Glutamatergic neuron (in vitro differentiated cells): ENCODE measurements around the gene FNDC11. TPM values are rescaled to one million over a fixed set of nuclear protein-coding genes. Genes with fewer than 3 reads are reported as not detected.

Experiments
- DNase-seq: peaks from one replicate; pipeline ENCODE4 v3.0.0; 2022
- H3K27ac Mint-ChIP-seq: one replicate; pipeline ENCODE4 v1.8.0; 2020; ENCODE audit warnings: mild to moderate bottlenecking, mixed read lengths, inconsistent platforms; ENCODE audit not compliant: unreplicated experiment
- H3K27me3 Mint-ChIP-seq: one replicate; pipeline ENCODE4 v1.8.0; 2020; ENCODE audit warnings: mild to moderate bottlenecking, moderate library complexity, mixed read lengths, inconsistent platforms; ENCODE audit not compliant: unreplicated experiment
- H3K36me3 Mint-ChIP-seq: one replicate; pipeline ENCODE4 v1.8.0; 2020; ENCODE audit warnings: mild to moderate bottlenecking, mixed read lengths, inconsistent platforms; ENCODE audit not compliant: unreplicated experiment
- H3K4me1 Mint-ChIP-seq: one replicate; pipeline ENCODE4 v1.8.0; 2020; ENCODE audit warnings: mild to moderate bottlenecking, low read depth, mixed read lengths, inconsistent platforms; ENCODE audit not compliant: unreplicated experiment
- H3K4me3 Mint-ChIP-seq: one replicate; pipeline ENCODE4 v1.8.0; 2020; ENCODE audit warnings: mild to moderate bottlenecking, mixed read lengths, inconsistent platforms; ENCODE audit not compliant: unreplicated experiment
- H3K9me3 Mint-ChIP-seq: one replicate; pipeline ENCODE4 v1.8.0; 2020; ENCODE audit warnings: mild to moderate bottlenecking, moderate library complexity, mixed read lengths, inconsistent platforms; ENCODE audit not compliant: unreplicated experiment
- total RNA-seq: library from RNA; stranded (reverse); fragmentation: NEBNext Ultra II Directional; extraction: Animal tissue kit (Norgen Biotek cat#: 25700); gene quantifications from one replicate; pipeline ENCODE4 v1.2.1, GENCODE V29; 2021; ENCODE audit not compliant: unreplicated experiment
- TF ChIP-seq, protein P1 (sequence below): fragments of 200-600 bp; sonication (generic); IDR thresholded peaks from one replicate; pipeline ENCODE4 v1.5.0; 2021; ENCODE audit not compliant: partially characterized antibody, unreplicated experiment

Gene FNDC11
- total RNA-seq, 1 donor from 2014 or later = 9.3 TPM

DNA sequence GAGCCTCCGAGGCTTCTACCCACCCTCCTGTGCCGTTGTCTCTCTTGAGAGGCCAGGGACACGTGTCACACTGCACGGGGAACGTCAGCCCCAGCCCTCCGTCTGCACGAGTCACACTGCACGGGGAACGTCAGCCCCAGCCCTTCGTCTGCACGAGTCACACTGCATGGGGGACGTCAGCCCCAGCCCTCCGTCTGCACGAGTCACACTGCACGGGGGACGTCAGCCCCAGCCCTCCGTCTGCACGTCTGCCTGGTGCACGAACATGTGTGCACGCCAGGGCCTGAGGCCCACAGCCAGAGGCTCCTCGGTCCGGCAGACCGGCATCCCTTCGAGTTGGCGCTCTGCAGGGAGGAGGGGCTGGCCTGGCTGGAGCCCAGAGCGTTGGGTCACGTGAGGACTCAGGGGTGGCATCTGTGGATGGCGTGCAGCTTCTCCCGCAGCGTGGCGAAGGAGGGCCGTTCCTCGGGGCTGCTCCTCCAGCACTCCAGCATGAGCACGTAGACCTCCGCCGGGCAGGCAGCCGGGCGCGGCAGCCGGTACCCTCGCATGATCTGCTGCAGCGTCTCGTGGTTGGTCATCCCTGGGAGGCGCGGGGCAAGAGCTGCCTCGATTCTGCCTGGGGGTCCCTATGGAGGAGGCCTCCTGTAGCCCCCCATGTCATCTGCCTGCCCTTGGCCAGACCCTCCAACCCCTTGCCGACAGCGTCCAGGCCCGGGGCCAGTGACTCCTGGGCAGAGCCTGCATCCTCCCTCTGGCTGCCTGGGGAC, 13.4 kb upstream of the FNDC11 start:
- H3K36me3 Mint-ChIP-seq = peaks cover 5% of the 10 kb centered on the region
- peaks cover 8% of the 10 kb centered on the region for H3K9me3 Mint-ChIP-seq
- peaks cover 5% of the 10 kb centered on the region for H3K4me1 Mint-ChIP-seq
- H3K27ac Mint-ChIP-seq = no peak overlapping the region
- peaks cover 8% of the 10 kb centered on the region for H3K27me3 Mint-ChIP-seq
- no peak for DNase-seq
- TF ChIP-seq, protein P1, sequence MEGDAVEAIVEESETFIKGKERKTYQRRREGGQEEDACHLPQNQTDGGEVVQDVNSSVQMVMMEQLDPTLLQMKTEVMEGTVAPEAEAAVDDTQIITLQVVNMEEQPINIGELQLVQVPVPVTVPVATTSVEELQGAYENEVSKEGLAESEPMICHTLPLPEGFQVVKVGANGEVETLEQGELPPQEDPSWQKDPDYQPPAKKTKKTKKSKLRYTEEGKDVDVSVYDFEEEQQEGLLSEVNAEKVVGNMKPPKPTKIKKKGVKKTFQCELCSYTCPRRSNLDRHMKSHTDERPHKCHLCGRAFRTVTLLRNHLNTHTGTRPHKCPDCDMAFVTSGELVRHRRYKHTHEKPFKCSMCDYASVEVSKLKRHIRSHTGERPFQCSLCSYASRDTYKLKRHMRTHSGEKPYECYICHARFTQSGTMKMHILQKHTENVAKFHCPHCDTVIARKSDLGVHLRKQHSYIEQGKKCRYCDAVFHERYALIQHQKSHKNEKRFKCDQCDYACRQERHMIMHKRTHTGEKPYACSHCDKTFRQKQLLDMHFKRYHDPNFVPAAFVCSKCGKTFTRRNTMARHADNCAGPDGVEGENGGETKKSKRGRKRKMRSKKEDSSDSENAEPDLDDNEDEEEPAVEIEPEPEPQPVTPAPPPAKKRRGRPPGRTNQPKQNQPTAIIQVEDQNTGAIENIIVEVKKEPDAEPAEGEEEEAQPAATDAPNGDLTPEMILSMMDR = no peak
- no peak overlapping the region for H3K4me3 Mint-ChIP-seq

DNA sequence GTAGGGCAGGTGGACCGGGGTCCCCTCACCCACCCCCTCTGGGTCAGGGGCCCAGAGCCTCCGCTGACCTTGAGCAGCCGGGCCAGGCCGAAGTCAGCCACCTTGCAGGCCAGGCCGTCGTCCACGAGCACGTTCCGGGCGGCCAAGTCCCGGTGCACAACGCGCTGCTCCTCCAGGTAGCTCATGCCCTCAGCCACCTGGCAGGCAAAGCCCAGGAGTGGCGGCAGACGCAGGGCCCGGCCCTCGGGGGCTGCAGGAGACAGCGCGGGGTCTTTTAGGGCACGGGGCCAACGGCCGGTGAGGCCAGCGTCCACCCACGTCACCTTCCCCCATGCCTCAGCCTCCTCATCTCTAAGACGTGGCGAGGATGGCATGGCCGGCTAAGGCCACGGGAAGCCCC, 12.6 kb upstream of the FNDC11 start:
- no peak for DNase-seq
- TF ChIP-seq, protein P1 = no peak
- H3K4me1 Mint-ChIP-seq = peaks cover 3% of the 10 kb centered on the region
- H3K36me3 Mint-ChIP-seq = peaks cover 5% of the 10 kb centered on the region
- peaks cover 8% of the 10 kb centered on the region for H3K9me3 Mint-ChIP-seq
- H3K4me3 Mint-ChIP-seq = no peak overlapping the region
- no peak overlapping the region for H3K27ac Mint-ChIP-seq
- peaks cover 6% of the 10 kb centered on the region for H3K27me3 Mint-ChIP-seq

GRCh38 chr20:63542031-63542559, 11.9 kb upstream of the FNDC11 start:
- H3K9me3 Mint-ChIP-seq = peaks cover 8% of the 10 kb centered on the region
- no peak overlapping the region for H3K4me3 Mint-ChIP-seq
- H3K4me1 Mint-ChIP-seq = peaks cover 3% of the 10 kb centered on the region
- no peak overlapping the region for H3K27ac Mint-ChIP-seq
- TF ChIP-seq, protein P1 = no peak
- peaks cover 4% of the 10 kb centered on the region for H3K27me3 Mint-ChIP-seq
- no peak for DNase-seq
- H3K36me3 Mint-ChIP-seq = peaks cover 5% of the 10 kb centered on the region

DNA sequence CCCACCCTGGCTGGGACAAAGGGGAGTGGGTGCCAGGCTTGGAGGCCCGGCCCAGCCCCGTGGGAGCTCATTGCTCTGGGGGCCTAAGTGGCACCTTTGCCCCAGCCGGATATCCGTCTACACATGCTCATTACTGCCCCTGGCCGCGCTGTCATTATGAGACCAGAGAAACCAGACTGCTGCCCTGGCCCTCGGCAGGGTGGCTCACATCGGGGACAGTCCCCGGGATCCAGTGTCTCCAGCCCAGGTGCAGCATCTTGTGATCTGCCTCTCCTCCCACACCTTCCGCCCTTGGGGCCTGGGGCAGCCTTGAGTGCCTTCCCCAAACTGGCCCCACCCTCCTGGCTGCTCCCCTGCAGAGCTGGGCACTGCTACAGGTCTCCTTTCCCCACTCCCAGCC, 11.3 kb upstream of the FNDC11 start:
- Mint-ChIP-seq H3K27me3 (peaks cover 4% of the 10 kb centered on the region), H3K27ac (no peak overlapping the region), H3K4me1 (peaks cover 3% of the 10 kb centered on the region), H3K36me3 (peaks cover 5% of the 10 kb centered on the region), H3K4me3 (no peak overlapping the region), H3K9me3 (peaks cover 8% of the 10 kb centered on the region)
- DNase-seq = no peak
- TF ChIP-seq, protein P1 = no peak

GRCh38 chr20:63543131-63543530, 10.8 kb upstream of the FNDC11 start:
- H3K4me3 Mint-ChIP-seq = no peak overlapping the region
- H3K36me3 Mint-ChIP-seq = peaks cover 5% of the 10 kb centered on the region
- H3K4me1 Mint-ChIP-seq = peaks cover 3% of the 10 kb centered on the region
- H3K27ac Mint-ChIP-seq = no peak overlapping the region
- DNase-seq = no peak
- H3K27me3 Mint-ChIP-seq = peaks cover 4% of the 10 kb centered on the region
- peaks cover 8% of the 10 kb centered on the region for H3K9me3 Mint-ChIP-seq
- TF ChIP-seq, protein P1 = no peak
